HG03045 (cell line): Measurements from ENCODE around the gene CGB7.
"Not testable (repeated sequence)": the region's sequence is repeated elsewhere in the genome, so short reads cannot be mapped to it uniquely, and the experiment has no call there.

Experiments used
- ATAC-seq: cut with Tn5 transposase; IDR thresholded peaks from one replicate; pipeline ENCODE4 v1.9.1; 2021; ENCODE audit warnings: mild to moderate bottlenecking, moderate library complexity; ENCODE audit not compliant: unreplicated experiment

Gene CGB7

GRCh38 chr19:49073514-49074378 lies 16.2 kb upstream of the CGB7 start:
- no peak for ATAC-seq

- no peak for ATAC-seq
Measured at GRCh38 chr19:49071860-49072547, 14.5 kb upstream of the CGB7 start.

- no peak for ATAC-seq
Measured at GRCh38 chr19:49070416-49070815, 12.9 kb upstream of the CGB7 start.

- no peak for ATAC-seq
Measured at GRCh38 chr19:49069026-49069425, 11.5 kb upstream of the CGB7 start.

GRCh38 chr19:49067554-49067953 lies 10.0 kb upstream of the CGB7 start:
- ATAC-seq, result no peak

- ATAC-seq, result no peak
Measured at GRCh38 chr19:49065905-49066512, 8.5 kb upstream of the CGB7 start.

GRCh38 chr19:49064768-49065611 lies 7.4 kb upstream of the CGB7 start, which contains the start of gene NTF4:
TSS of gene NTF4 (minus strand) at chr19:49064818. CDS start at chr19:49061997, 2,821 bp downstream.
- no peak for ATAC-seq

- ATAC-seq, result no peak
Measured at GRCh38 chr19:49064029-49064629, 6.6 kb upstream of the CGB7 start.

GRCh38 chr19:49061445-49061844 lies 3.9 kb upstream of the CGB7 start:
- ATAC-seq, result no peak

- ATAC-seq, result no peak
Measured at GRCh38 chr19:49061000-49061399, 3.5 kb upstream of the CGB7 start.

- ATAC-seq, result no peak
Measured at GRCh38 chr19:49059053-49059452, 1.5 kb upstream of the CGB7 start.

- no peak for ATAC-seq
Measured at GRCh38 chr19:49058562-49058961, 1.0 kb upstream of the CGB7 start.

GRCh38 chr19:49056902-49057596 lies 500 bp downstream of the CGB7 start:
- ATAC-seq, result not testable (repeated sequence)

GRCh38 chr19:49056101-49056901 lies 1.2 kb downstream of the CGB7 start:
- no peak for ATAC-seq

GRCh38 chr19:49050376-49051033 lies 7.0 kb downstream of the CGB7 start:
- not testable (repeated sequence) for ATAC-seq

GRCh38 chr19:49049834-49050233 lies 7.7 kb downstream of the CGB7 start:
- not testable (repeated sequence) for ATAC-seq

- ATAC-seq, result not testable (repeated sequence)
Measured at GRCh38 chr19:49049011-49049410, 8.5 kb downstream of the CGB7 start, which contains the start of gene CGB8. TSS of gene CGB8 (minus strand) at chr19:49049111. CDS start at chr19:49048739, 372 bp downstream.

GRCh38 chr19:49043548-49043947 lies 14.0 kb downstream of the CGB7 start, which contains the start of gene CGB5:
TSS of gene CGB5 (plus strand) at chr19:49043848. CDS start at chr19:49044210, 362 bp downstream.
- not testable (repeated sequence) for ATAC-seq
